ENCODE measurements around the gene RRAS2.
A peak's percentile ranks its signal among the peaks of the same experiment; 100 is the strongest.

The RRAS2 gene

GRCh38 chr11:14251754-14252153 lies 107.2 kb downstream of the RRAS2 start:
- no peak for DNase-seq (ENCODE audit: low read depth, low spot score)
- Histone ChIP-seq H3K9ac (ENCODE audit: insufficient read length, low read depth) (no peak overlapping the region), H3K9me3 (ENCODE audit: insufficient read depth, low read length) (no peaks in the 10 kb centered on the region), H3K36me3 (ENCODE audit: insufficient read depth, insufficient read length, low read length) (no peaks in the 10 kb centered on the region), H3K4me3 (ENCODE audit: insufficient read length, low read depth) (no peak overlapping the region), H3K27me3 (ENCODE audit: insufficient read depth, insufficient read length) (no peaks in the 10 kb centered on the region), H3K4me1 (ENCODE audit: insufficient read depth, insufficient read length) (no peaks in the 10 kb centered on the region)
- no peak for TF ChIP-seq ZNF274 (IDR thresholded peaks at IDR 0.05; ENCODE audit: low read depth, low read length)
- TF ChIP-seq SUZ12 (IDR thresholded peaks at IDR 0.05; ENCODE audit: extremely low read depth, insufficient read depth, insufficient read length) = no peak
- TF ChIP-seq YY1 (IDR thresholded peaks at IDR 0.05; ENCODE audit: insufficient read depth, insufficient read length) = no peak

DNA sequence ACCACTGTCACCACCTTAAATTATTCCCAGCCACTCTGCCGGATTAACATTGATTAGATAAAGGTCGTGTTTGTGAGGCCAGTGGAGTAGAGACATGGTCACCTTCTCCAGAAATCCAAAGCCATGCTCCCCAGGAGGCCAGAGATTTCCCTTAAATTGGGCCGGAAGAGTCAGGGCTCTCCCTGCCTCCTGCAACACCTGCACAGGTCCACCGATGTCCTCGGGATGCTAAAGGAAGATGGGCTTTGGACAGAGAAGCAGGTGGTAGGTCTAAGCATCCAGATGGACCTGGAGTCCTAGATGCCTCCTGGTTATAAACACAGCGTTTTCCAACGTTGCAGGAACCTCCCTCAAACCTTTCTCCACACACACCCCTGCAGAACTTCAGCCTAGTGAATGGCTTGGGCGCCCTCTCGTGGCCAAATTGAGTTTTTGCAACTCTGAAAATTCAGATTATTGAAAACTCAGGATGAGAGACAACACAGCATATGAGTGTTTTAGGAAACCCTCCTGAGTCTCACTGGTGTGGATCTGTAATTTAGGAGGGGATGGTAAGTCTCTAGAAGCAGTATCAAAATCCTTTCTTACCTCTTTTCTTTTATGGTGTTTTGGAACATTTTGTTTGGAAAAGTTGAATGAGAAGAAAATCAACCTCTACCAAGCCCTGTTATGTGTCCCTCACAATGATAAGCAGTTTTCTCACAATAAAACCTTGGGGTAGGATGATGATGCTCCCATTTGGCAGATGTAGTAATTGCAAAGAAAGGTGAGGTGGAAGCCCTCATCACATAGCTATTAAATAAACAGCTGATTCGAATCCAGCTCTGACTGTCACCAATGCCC lies 109.6 kb downstream of the RRAS2 start:
- peak; percentile 51 for DNase-seq (ENCODE audit: low read depth, low spot score)
- Histone ChIP-seq H3K9ac (ENCODE audit: insufficient read length, low read depth) (no peak overlapping the region), H3K27me3 (ENCODE audit: insufficient read depth, insufficient read length) (no peaks in the 10 kb centered on the region), H3K4me3 (ENCODE audit: insufficient read length, low read depth) (no peak overlapping the region), H3K4me1 (ENCODE audit: insufficient read depth, insufficient read length) (peaks cover 2% of the 10 kb centered on the region), H3K9me3 (ENCODE audit: insufficient read depth, low read length) (no peaks in the 10 kb centered on the region), H3K36me3 (ENCODE audit: insufficient read depth, insufficient read length, low read length) (no peaks in the 10 kb centered on the region)
- TF ChIP-seq ZNF274 (IDR thresholded peaks at IDR 0.05; ENCODE audit: low read depth, low read length) = no peak
- TF ChIP-seq SUZ12 (IDR thresholded peaks at IDR 0.05; ENCODE audit: extremely low read depth, insufficient read depth, insufficient read length) = no peak
- TF ChIP-seq YY1 (IDR thresholded peaks at IDR 0.05; ENCODE audit: insufficient read depth, insufficient read length) = no peak

- Histone ChIP-seq H3K4me3 (ENCODE audit: insufficient read length, low read depth) (no peak overlapping the region), H3K36me3 (ENCODE audit: insufficient read depth, insufficient read length, low read length) (no peaks in the 10 kb centered on the region), H3K4me1 (ENCODE audit: insufficient read depth, insufficient read length) (peaks cover 2% of the 10 kb centered on the region), H3K27me3 (ENCODE audit: insufficient read depth, insufficient read length) (no peaks in the 10 kb centered on the region), H3K9ac (ENCODE audit: insufficient read length, low read depth) (no peak overlapping the region), H3K9me3 (ENCODE audit: insufficient read depth, low read length) (no peaks in the 10 kb centered on the region)
- no peak for TF ChIP-seq YY1 (IDR thresholded peaks at IDR 0.05; ENCODE audit: insufficient read depth, insufficient read length)
- no peak for TF ChIP-seq SUZ12 (IDR thresholded peaks at IDR 0.05; ENCODE audit: extremely low read depth, insufficient read depth, insufficient read length)
- no peak for TF ChIP-seq ZNF274 (IDR thresholded peaks at IDR 0.05; ENCODE audit: low read depth, low read length)
- DNase-seq (ENCODE audit: low read depth, low spot score) = peak; percentile 58
Measured at GRCh38 chr11:14248580-14248981, 110.4 kb downstream of the RRAS2 start.

- no peaks in the 10 kb centered on the region for H3K9me3 ChIP-seq (ENCODE audit: insufficient read depth, low read length)
- no peak for DNase-seq (ENCODE audit: low read depth, low spot score)
- TF ChIP-seq SUZ12 (IDR thresholded peaks at IDR 0.05; ENCODE audit: extremely low read depth, insufficient read depth, insufficient read length) (no peak), ZNF274 (IDR thresholded peaks at IDR 0.05; ENCODE audit: low read depth, low read length) (no peak), YY1 (IDR thresholded peaks at IDR 0.05; ENCODE audit: insufficient read depth, insufficient read length) (no peak)
- H3K4me1 ChIP-seq (ENCODE audit: insufficient read depth, insufficient read length) = peaks cover 2% of the 10 kb centered on the region
- no peaks in the 10 kb centered on the region for H3K27me3 ChIP-seq (ENCODE audit: insufficient read depth, insufficient read length)
- H3K4me3 ChIP-seq (ENCODE audit: insufficient read length, low read depth) = no peak overlapping the region
- no peaks in the 10 kb centered on the region for H3K36me3 ChIP-seq (ENCODE audit: insufficient read depth, insufficient read length, low read length)
- no peak overlapping the region for H3K9ac ChIP-seq (ENCODE audit: insufficient read length, low read depth)
Measured at GRCh38 chr11:14245444-14245843, 113.5 kb downstream of the RRAS2 start.

DNA sequence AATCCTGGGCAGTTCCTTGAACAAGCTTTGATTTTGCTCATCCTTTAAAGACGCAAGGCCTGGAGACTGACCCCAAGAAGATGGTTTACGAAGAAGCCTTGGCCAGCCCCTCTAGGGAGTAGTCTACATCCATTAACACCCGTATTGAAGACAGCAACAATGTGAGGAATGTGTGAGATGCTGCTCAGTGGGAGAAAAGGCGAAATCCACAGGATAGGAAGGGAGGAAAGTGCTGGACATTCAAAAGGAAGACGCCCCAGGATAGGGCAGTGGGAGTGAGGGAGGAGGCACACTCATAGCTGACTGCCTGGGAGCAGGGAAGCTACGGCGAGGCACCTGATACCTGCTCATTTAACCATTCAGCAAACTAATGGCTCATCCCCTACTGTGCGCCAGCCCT lies 114.1 kb downstream of the RRAS2 start:
- Histone ChIP-seq H3K4me1 (ENCODE audit: insufficient read depth, insufficient read length) (peaks cover 2% of the 10 kb centered on the region), H3K4me3 (ENCODE audit: insufficient read length, low read depth) (no peak overlapping the region), H3K9me3 (ENCODE audit: insufficient read depth, low read length) (no peaks in the 10 kb centered on the region), H3K36me3 (ENCODE audit: insufficient read depth, insufficient read length, low read length) (no peaks in the 10 kb centered on the region), H3K9ac (ENCODE audit: insufficient read length, low read depth) (no peak overlapping the region), H3K27me3 (ENCODE audit: insufficient read depth, insufficient read length) (no peaks in the 10 kb centered on the region)
- no peak for DNase-seq (ENCODE audit: low read depth, low spot score)
- TF ChIP-seq YY1 (IDR thresholded peaks at IDR 0.05; ENCODE audit: insufficient read depth, insufficient read length) = no peak
- no peak for TF ChIP-seq SUZ12 (IDR thresholded peaks at IDR 0.05; ENCODE audit: extremely low read depth, insufficient read depth, insufficient read length)
- TF ChIP-seq ZNF274 (IDR thresholded peaks at IDR 0.05; ENCODE audit: low read depth, low read length) = no peak

GRCh38 chr11:14242733-14243132 lies 116.2 kb downstream of the RRAS2 start:
- Histone ChIP-seq H3K9me3 (ENCODE audit: insufficient read depth, low read length) (no peaks in the 10 kb centered on the region), H3K27me3 (ENCODE audit: insufficient read depth, insufficient read length) (no peaks in the 10 kb centered on the region), H3K36me3 (ENCODE audit: insufficient read depth, insufficient read length, low read length) (no peaks in the 10 kb centered on the region), H3K4me3 (ENCODE audit: insufficient read length, low read depth) (no peak overlapping the region), H3K4me1 (ENCODE audit: insufficient read depth, insufficient read length) (peaks cover 2% of the 10 kb centered on the region), H3K9ac (ENCODE audit: insufficient read length, low read depth) (no peak overlapping the region)
- no peak for DNase-seq (ENCODE audit: low read depth, low spot score)
- TF ChIP-seq SUZ12 (IDR thresholded peaks at IDR 0.05; ENCODE audit: extremely low read depth, insufficient read depth, insufficient read length) (no peak), YY1 (IDR thresholded peaks at IDR 0.05; ENCODE audit: insufficient read depth, insufficient read length) (no peak), ZNF274 (IDR thresholded peaks at IDR 0.05; ENCODE audit: low read depth, low read length) (no peak)

- no peak for TF ChIP-seq SUZ12 (IDR thresholded peaks at IDR 0.05; ENCODE audit: extremely low read depth, insufficient read depth, insufficient read length)
- TF ChIP-seq ZNF274 (IDR thresholded peaks at IDR 0.05; ENCODE audit: low read depth, low read length) = no peak
- no peak for TF ChIP-seq YY1 (IDR thresholded peaks at IDR 0.05; ENCODE audit: insufficient read depth, insufficient read length)
- Histone ChIP-seq H3K4me3 (ENCODE audit: insufficient read length, low read depth) (no peak overlapping the region), H3K27me3 (ENCODE audit: insufficient read depth, insufficient read length) (no peaks in the 10 kb centered on the region), H3K9ac (ENCODE audit: insufficient read length, low read depth) (no peak overlapping the region), H3K36me3 (ENCODE audit: insufficient read depth, insufficient read length, low read length) (no peaks in the 10 kb centered on the region), H3K9me3 (ENCODE audit: insufficient read depth, low read length) (no peaks in the 10 kb centered on the region), H3K4me1 (ENCODE audit: insufficient read depth, insufficient read length) (peaks cover 2% of the 10 kb centered on the region)
- no peak for DNase-seq (ENCODE audit: low read depth, low spot score)
Measured at GRCh38 chr11:14242187-14242586, 116.8 kb downstream of the RRAS2 start.

Data from NT2/D1 (cell line).